Non-pigmented ciliary epithelial cell (primary cell): Measurements from ENCODE around the gene CDCP1.
A peak's percentile ranks its signal among the peaks of the same experiment; 100 is the strongest.
"Not testable (repeated sequence)": the region's sequence is repeated elsewhere in the genome, so short reads cannot be mapped to it uniquely, and the experiment has no call there.

Source experiments
- DNase-seq: peaks from one replicate; pipeline ENCODE4 v3.0.0-alpha.2; 2010; ENCODE audit warnings: low read depth

Gene CDCP1

GRCh38 chr3:45084820-45085816 is 61.1 kb downstream of the CDCP1 start:
- DNase-seq: peak; percentile 91

- DNase-seq: no peak
These were observed 61.8 kb downstream of the CDCP1 start for GRCh38 chr3:45084361-45084760.

- DNase-seq: no peak
These were observed 63.2 kb downstream of the CDCP1 start for GRCh38 chr3:45083023-45083422.

GRCh38 chr3:45082142-45082538 is 64.0 kb downstream of the CDCP1 start:
- no peak for DNase-seq

- DNase-seq: no peak
These were observed 64.6 kb downstream of the CDCP1 start for GRCh38 chr3:45081506-45082141.

- DNase-seq: no peak
These were observed 65.4 kb downstream of the CDCP1 start for GRCh38 chr3:45080824-45081223.

- DNase-seq: no peak
These were observed 66.5 kb downstream of the CDCP1 start for GRCh38 chr3:45079715-45080114.

GRCh38 chr3:45078910-45079522 is 67.2 kb downstream of the CDCP1 start:
- no peak for DNase-seq

- not testable (repeated sequence) for DNase-seq
These were observed 67.9 kb downstream of the CDCP1 start for GRCh38 chr3:45078256-45078655.

GRCh38 chr3:45075821-45076625 is 70.2 kb downstream of the CDCP1 start:
- no peak for DNase-seq

- no peak for DNase-seq
These were observed 75.1 kb downstream of the CDCP1 start for GRCh38 chr3:45071075-45071474.

GRCh38 chr3:45067941-45068340 is 78.2 kb downstream of the CDCP1 start:
- no peak for DNase-seq

- no peak for DNase-seq
These were observed 78.7 kb downstream of the CDCP1 start for GRCh38 chr3:45067486-45067885.

GRCh38 chr3:45066109-45066801 is 79.9 kb downstream of the CDCP1 start:
- no peak for DNase-seq

GRCh38 chr3:45065373-45065720 is 80.8 kb downstream of the CDCP1 start:
- DNase-seq: no peak

- no peak for DNase-seq
These were observed 81.4 kb downstream of the CDCP1 start for GRCh38 chr3:45064512-45065372.

GRCh38 chr3:45062697-45063070 is 83.5 kb downstream of the CDCP1 start:
- DNase-seq: no peak

- no peak for DNase-seq
These were observed 85.8 kb downstream of the CDCP1 start for GRCh38 chr3:45060165-45060892.

- DNase-seq: no peak
These were observed 87.0 kb downstream of the CDCP1 start for GRCh38 chr3:45059132-45059531.

- DNase-seq: no peak
These were observed 88.6 kb downstream of the CDCP1 start for GRCh38 chr3:45057557-45057956.
